Epithelial cell of esophagus (primary cell): ENCODE results near the gene PPARD.

Source experiments
- DNase-seq: peaks from one replicate; pipeline ENCODE4 v3.0.0; 2010; ENCODE audit warnings: low read depth
- H3K4me3 ChIP-seq: 2 replicates; pipeline ENCODE4 v1.5.1; 2011; ENCODE audit warnings: mild to moderate bottlenecking, low read length, control low read depth
- TF ChIP-seq, protein P1 (sequence below): IDR thresholded peaks from 2 replicates; pipeline ENCODE4 v1.5.1; 2011; ENCODE audit warnings: low read depth, mild to moderate bottlenecking, low read length, control low read depth, inconsistent platforms; ENCODE audit not compliant: insufficient read depth; ENCODE audit errors: missing control alignments

PPARD gene

DNA sequence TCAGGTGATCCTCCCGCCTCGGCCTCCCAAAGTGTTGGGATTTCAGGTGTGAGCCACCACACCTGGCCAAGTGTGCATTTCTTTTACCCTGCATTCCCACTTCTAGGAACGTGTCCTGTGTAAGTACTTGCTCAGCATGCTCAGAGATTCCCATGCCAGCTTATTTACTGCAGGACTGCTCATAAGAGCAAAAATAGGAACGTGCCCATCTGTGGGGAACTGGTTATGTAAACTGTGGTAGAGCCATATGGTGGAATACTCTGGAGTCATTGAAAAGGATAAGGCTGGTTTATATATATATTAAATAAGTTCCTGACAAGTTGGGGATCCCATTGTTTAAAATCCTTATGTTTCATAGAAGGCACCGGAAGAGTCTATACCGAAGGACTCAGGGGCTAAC lies 71.6 kb downstream of the PPARD start:
- no peak for DNase-seq
- TF ChIP-seq, protein P1, sequence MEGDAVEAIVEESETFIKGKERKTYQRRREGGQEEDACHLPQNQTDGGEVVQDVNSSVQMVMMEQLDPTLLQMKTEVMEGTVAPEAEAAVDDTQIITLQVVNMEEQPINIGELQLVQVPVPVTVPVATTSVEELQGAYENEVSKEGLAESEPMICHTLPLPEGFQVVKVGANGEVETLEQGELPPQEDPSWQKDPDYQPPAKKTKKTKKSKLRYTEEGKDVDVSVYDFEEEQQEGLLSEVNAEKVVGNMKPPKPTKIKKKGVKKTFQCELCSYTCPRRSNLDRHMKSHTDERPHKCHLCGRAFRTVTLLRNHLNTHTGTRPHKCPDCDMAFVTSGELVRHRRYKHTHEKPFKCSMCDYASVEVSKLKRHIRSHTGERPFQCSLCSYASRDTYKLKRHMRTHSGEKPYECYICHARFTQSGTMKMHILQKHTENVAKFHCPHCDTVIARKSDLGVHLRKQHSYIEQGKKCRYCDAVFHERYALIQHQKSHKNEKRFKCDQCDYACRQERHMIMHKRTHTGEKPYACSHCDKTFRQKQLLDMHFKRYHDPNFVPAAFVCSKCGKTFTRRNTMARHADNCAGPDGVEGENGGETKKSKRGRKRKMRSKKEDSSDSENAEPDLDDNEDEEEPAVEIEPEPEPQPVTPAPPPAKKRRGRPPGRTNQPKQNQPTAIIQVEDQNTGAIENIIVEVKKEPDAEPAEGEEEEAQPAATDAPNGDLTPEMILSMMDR = no peak
- H3K4me3 ChIP-seq = no peak overlapping the region

DNA sequence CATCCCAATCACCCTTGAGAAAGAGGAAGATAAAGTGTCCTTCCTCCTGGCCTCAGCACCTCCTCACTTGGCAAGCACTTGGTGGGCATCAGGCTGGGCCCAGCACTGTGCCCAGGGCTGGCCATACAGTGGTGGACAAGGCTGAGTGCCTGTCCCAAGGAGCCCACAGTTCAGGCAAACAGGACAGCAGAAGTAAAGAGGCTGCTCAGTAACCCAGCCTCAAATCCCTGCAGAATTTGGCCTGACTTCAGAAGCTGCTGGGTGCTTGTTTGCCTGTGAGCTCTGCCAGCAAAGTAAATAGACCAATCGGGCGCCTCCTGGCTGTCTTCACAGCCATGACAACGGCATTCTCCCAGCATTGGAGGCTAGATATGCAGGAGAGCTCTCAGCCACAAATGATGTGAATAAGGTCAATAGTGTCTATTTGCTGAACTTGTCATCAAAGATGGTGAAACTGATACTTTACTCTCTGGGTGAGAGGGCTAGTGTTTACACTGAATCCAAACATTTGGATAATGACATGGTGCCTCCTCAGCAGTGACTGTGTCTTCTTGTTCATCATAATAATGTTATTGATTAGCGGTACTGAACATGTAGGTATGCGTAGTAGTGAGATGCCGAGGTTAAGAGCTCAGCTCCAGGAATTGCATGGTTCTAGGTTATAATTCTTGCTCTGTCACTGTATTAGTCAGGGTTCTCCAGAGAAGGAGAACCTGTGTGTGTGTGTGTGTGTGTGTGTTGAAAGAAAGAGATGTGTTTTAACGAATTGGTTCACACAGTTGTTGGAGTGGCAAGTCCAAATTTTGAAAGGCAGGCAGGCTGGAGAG lies 72.9 kb downstream of the PPARD start:
- TF ChIP-seq, protein P1 = peak; percentile 76
- peak; percentile 79 for DNase-seq
- H3K4me3 ChIP-seq = no peak overlapping the region

DNA sequence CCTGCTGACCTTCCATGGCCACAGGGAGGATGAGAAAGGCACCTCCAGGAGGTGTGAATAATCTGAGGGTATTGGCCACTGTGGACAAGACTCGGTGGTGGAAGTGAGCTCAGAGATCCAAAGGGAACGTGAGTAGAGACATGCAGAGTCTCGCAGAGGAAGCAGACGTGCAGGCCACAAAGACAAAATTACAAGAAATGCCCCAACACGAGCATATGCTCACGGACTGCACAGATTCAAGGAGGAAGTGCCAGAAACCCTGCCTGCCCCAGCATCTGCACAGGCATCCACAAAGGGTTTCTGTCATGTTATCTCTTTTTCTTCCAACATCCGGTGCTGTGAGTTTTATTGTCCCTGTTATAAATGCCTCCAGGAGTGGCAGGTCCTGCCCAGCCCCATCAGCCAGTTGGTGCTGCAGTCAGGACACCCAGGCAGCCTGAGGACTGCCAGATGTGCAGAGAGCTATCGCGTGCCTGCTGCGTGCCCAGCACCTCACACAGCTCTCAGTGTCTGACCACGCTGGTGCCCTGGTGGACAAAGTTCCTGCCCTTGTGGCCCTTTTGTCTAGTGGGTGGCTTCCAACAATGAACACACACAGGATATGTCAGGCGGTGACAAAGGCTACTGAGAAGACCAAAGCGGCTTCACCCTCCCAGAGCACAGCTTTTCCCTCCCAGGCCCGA lies 75.8 kb downstream of the PPARD start:
- DNase-seq = no peak
- H3K4me3 ChIP-seq = no peak overlapping the region

DNA sequence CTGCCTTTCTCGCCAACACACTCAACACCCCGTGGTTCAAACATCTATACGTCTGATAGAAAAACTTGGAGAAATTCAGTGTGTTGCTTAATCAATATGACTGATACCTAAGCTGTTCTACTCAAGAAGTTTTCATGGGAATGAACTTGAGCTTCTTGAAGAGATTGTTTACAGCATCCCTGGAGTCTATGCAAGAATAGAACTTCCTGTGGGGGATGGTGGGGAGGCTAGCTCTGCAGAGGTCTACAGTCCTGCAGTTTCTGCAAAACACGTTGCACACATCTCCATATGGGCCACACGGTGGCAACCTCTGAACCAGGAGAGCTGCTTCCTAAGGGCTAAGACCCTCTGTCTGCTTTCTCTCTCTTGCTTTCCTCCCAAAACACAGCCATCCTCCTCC lies 77.1 kb downstream of the PPARD start:
- H3K4me3 ChIP-seq = no peak overlapping the region
- TF ChIP-seq, protein P1 = peak; percentile 9
- no peak for DNase-seq

More for the DNA sequence above, 75.8 kb downstream of the PPARD start:
- TF ChIP-seq, protein P1 = no peak

DNA sequence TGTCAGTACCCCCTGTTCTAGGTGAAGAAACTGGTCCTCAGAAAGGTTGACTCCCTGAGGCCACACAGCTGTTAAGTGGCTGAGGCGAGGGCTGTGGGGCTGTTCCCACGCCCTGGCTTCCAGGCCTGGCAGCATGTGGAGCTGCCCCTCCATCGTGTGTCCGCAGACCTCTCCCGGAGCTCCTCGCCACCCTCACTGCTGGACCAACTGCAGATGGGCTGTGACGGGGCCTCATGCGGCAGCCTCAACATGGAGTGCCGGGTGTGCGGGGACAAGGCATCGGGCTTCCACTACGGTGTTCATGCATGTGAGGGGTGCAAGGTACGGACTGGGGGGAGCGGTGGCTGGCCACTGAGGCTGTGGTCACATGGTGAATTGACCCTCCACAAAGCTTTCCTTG lies 77.6 kb downstream of the PPARD start:
- TF ChIP-seq, protein P1 = no peak
- H3K4me3 ChIP-seq = no peak overlapping the region
- DNase-seq = no peak

DNA sequence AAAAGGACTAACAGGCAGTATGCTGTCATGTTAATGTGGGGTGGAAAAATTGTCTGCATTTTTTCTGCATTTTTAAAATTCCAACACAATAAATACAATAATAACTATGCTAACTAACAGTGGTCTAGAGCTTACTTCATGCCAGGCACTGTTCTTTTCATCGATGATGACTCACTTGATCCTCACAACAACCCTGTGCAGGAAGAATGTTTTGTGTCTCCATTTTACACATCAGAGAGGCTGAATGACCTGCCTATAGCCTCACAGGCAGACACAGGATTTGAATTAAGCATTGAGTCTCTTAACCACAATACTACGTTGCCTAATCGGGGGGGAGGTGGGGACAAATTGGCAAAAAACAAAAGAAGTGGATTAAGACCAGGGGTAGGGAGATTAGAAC lies 82.9 kb downstream of the PPARD start:
- peak; percentile 62 for DNase-seq
- TF ChIP-seq, protein P1 = no peak
- H3K4me3 ChIP-seq = no peak overlapping the region
